WI38 (cell line): Measurements from ENCODE around the gene IFIT3.
"Not testable (repeated sequence)": the region's sequence is repeated elsewhere in the genome, so short reads cannot be mapped to it uniquely, and the experiment has no call there.

Source experiments
- H3K4me3 ChIP-seq: 2 replicates; pipeline ENCODE4 v1.5.1; 2011; ENCODE audit warnings: low read depth, mild to moderate bottlenecking, control low read depth, low read length
- TF ChIP-seq, protein P1 (sequence below): IDR thresholded peaks from 2 replicates; pipeline ENCODE4 v1.5.1; 2012; ENCODE audit warnings: low read depth, mild to moderate bottlenecking, control low read depth, low read length

Gene IFIT3

DNA sequence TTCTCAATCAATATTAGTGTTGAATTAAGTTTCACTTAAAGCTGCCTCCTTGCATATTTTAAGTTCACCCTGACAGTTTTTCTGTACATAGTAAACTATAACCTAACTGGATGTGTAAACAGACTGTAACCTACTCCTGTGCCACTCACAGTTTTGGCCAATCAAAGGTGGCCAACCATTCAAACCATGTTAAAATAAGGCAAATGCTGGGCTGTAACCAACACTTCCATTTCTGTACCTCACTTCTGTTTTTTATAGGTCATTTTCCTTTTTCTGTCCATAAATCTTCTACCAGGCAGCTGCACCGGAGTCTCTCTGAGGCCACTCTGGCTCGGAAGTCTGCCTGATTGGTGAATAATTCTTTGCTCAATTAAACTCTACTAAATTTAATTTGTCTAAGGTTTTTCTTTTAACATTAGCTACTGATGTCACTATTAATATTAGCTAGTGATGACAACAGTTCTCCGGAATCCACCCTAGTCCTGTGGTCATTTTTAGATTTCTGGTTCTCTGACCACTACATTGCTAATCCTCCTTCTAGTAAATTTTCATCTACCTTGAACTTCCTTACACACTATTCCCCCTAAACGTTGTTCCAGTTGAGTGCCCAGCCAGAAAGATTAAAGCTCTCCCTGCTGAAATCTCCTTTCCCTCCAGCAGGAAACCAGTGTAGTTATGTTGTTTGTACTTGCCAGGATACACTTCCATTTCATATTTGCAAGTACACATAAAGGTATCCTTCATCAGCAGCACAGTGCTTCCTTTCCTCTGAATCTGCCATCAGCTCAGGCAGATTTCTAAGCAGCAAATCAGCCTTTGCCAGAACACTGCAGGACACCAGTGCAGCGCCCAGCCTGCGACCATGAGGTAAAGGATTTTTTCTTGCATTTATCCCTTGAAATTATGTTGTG, 44.5 kb upstream of the IFIT3 start:
- H3K4me3 ChIP-seq = no peak overlapping the region
- TF ChIP-seq, protein P1, sequence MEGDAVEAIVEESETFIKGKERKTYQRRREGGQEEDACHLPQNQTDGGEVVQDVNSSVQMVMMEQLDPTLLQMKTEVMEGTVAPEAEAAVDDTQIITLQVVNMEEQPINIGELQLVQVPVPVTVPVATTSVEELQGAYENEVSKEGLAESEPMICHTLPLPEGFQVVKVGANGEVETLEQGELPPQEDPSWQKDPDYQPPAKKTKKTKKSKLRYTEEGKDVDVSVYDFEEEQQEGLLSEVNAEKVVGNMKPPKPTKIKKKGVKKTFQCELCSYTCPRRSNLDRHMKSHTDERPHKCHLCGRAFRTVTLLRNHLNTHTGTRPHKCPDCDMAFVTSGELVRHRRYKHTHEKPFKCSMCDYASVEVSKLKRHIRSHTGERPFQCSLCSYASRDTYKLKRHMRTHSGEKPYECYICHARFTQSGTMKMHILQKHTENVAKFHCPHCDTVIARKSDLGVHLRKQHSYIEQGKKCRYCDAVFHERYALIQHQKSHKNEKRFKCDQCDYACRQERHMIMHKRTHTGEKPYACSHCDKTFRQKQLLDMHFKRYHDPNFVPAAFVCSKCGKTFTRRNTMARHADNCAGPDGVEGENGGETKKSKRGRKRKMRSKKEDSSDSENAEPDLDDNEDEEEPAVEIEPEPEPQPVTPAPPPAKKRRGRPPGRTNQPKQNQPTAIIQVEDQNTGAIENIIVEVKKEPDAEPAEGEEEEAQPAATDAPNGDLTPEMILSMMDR = no peak

DNA sequence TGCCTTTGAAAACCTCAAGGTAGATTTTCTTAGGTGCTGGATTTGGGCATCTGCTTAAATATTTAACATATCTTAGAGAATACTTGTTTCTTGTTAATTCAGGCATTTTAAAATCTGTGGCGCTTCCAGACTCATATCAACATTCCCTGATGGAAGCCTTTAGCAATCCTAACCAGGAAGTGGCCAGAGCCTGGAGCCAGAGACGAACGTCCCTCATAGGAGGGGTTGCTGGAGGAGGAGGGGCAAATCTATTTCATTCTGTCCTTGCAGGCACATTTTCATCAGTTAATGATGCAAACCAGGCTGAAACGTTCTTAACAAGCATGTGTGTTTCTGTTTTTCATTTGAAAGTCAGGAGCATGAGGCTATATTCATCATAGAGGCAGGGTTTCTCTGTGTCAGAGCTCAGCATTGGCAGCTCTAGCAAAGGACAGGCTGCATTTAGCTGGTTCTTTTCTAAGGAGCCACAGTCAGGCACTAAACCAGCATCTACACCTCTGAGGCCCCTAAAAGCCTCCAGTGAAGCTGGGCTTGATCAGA, 43.8 kb upstream of the IFIT3 start:
- no peak overlapping the region for H3K4me3 ChIP-seq
- TF ChIP-seq, protein P1 = no peak

DNA sequence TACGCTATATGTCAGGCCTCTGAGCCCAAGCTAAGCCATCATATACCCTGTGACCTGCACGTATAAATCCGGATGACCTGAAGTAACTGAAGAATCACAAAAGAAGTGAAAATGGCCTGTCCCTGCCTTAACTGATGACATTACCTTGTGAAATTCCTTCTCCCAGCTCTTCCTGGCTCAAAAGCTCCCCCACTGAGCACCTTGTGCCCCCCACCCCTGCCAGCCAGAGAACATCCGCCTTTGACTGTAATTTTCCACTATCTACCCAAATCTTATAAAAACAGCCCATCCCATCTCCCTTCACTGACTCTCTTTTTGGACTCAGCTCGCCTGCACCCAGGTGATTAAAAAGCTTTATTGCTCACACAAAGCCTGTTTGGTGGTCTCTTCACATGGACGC, 43.1 kb upstream of the IFIT3 start:
- not testable (repeated sequence) for H3K4me3 ChIP-seq

DNA sequence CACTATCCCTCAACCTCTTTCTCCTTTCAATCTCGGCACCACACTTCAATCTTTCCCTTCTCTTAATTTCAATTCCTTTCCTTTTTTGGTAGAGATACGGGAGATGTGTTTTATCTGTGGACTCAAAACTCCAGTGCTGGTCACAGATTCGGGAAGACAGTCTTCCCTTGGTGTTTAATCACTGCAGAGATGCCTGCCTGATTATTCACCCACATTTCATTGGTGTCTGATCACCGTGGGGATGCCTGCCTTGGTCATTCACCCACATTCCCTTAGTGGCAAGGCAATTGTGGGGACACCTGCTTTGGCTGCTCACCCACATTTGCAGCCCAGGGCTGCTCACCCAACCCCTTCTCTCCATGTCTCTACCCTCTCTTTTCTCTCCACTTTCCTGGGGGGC, 42.5 kb upstream of the IFIT3 start:
- H3K4me3 ChIP-seq = not testable (repeated sequence)

DNA sequence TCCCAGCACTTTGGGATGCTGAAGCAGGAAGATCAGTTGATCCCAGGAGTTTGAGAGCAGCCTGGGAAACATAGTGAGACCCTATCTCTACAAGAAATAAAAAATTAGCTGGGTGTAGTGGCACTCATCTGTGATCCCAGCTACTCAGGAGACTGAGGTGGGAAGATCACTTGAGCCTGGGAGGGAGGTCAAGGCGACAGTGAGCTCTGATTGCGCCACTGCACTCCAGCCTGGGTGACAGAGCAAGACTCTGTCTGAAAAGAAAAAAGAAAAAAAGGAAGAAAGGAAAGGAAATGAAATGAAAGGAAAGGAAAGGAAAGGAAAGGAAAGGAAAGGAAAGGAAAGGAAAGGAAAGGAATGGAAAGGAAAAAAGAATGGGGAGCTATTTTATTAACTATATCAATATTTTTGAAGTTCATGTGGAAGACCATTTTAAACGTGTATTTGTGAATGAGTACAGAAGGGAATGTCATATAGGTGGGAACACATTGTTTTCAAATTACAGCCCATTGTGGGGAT, 33.0 kb upstream of the IFIT3 start:
- H3K4me3 ChIP-seq = no peak overlapping the region
- TF ChIP-seq, protein P1 = no peak

DNA sequence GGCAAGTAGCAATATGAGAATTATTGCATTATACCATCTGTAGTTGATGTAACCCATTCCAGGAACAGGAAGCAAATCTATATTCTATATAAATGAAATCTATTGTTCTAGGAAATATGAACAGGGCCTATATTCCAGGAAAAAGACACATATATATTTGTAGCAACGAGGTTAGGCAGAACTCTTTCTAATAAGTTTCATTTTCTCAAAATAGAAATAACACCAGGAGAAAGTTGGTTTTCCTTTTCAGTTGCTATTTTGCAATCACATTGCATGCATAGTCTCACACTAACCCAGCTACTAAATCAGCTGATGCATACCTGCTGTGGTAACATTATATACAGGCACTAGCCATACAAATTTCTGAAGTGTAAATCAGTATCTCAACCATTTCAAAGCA, 32.2 kb upstream of the IFIT3 start:
- TF ChIP-seq, protein P1 = no peak

DNA sequence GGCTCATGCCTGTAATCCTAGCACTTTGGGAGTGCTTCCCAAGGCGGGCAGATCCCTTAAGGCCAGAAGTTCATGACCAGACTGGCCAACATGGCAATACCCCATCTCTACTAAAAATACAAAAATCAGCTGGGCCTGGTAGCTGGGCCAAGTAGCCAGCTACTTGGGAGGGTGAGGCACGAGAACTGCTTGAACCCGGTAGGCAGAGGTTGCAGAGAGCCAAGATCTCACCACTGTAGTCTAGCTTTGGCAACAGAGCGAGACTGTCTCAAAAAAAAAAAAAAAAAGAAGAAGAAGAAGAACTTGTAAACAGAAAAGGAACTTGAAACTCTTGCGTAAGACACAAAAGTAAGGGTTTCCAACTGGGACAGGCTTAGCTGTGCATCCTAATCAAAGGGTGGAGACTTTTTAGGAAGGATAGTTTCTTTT, 31.6 kb upstream of the IFIT3 start:
- TF ChIP-seq, protein P1 = no peak

More for the DNA sequence above, 32.2 kb upstream of the IFIT3 start:
- no peak overlapping the region for H3K4me3 ChIP-seq

DNA sequence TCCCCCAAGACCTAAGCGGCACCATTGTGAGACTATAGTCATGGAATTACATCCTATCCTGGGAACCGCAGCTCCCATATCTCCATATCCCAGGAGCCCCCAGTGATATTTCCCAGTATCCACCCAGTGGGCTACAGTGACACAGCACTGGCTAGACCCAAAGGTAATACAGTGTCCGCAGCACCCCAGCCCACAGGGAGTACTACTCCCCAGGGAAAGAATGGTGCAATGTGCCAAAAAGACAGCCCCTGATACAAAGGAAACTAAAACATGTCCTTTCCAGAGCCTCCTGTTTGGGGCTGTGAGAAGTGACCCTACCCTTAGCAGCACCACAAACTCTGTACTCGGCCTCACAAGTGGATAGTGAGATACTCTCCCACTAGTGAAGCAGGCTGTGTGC, 30.4 kb upstream of the IFIT3 start:
- no peak overlapping the region for H3K4me3 ChIP-seq
- TF ChIP-seq, protein P1 = no peak

More for the DNA sequence above, 31.6 kb upstream of the IFIT3 start:
- H3K4me3 ChIP-seq = no peak overlapping the region; the same call in 1 of the 2 replicates
